Activated T-helper 1 cell treated with Interleukin-2 at 50 U/mL for 16 hours (primary cell): ENCODE measurements around the gene HOXA5.
A peak's percentile ranks its signal among the peaks of the same experiment; 100 is the strongest.

Experiments used
- DNase-seq: peaks from one replicate; pipeline ENCODE4 v3.0.0-alpha.2; 2020; ENCODE audit warnings: low read depth

Gene HOXA5

DNA sequence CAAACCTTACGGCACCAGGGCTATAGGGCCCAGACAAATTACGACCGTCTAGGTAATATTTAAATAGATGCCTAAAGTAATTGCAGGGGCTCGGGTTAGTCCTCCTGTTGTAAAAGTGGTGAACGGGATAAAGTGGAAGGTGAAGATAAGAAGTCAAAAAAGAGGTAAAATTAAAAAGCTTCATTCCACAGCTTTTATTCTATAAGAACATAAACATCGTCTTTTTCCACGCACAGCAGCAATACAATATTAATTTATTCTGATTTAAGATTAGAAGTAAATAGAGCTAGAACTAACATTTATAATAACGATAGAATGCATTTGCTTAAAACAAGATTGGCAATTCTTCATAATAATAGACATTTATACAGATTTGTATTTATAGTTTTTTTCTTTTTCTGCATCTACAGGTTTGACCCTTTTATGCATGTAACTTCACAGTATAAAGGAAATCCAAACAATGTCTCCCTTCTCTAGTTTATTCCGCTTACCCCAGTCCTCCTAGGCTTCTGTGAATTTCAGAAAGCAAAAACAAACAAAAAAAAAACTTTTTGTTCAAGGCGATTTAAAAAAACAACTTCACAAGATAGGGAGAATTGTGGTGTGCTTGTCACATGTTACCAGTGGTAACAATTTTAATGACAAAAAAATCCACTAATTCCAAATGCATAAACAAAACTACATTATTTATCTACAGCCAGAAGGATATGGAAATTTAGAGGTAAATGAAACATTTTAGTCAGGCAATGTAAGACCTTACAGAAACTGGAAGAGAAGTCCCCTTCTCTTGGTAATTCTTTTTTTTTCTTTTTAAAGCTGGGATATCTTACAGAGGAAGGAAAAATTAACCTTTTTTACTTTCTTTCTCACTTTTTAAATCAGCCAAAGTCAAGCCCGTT lies 27.2 kb upstream of the HOXA5 start:
- no peak for DNase-seq

DNA sequence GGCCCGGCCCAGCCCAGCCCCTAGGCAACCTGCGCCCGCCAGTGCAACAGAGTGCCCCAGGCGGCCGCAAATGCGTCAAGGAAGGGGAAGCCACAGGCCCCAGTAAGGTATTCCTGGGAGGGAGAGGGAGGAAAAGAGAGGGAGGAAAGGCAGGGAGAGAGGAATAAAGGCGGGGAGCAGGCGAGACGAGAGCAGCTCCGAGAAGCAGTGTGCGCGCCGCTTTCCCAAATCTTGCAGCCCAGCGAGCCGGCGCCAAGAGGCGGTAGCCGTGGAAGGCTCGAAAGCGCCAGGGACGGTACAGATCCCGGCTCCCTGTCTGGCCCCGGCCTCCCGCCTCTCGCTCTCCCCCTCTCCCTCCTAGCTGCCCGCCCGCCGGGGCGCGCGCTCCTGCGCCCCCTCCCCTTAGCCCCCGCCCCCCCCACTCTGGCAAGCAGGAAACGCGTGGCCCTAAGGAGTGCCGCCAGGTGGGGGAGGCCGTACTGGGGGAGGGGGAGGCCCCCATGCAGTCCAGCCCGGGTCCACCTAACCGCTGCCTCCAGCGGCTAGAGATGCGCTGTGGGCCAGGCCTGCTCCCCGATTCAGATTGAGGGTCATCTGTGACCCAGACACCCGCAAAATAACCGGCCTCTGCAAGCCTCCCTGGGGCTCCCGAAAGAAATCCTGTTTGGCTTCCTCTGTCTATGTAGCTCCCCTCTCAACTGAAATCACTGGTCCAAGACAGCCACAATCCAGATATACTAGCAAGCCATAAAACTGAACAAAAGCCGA lies 26.4 kb upstream of the HOXA5 start:
- DNase-seq = no peak

DNA sequence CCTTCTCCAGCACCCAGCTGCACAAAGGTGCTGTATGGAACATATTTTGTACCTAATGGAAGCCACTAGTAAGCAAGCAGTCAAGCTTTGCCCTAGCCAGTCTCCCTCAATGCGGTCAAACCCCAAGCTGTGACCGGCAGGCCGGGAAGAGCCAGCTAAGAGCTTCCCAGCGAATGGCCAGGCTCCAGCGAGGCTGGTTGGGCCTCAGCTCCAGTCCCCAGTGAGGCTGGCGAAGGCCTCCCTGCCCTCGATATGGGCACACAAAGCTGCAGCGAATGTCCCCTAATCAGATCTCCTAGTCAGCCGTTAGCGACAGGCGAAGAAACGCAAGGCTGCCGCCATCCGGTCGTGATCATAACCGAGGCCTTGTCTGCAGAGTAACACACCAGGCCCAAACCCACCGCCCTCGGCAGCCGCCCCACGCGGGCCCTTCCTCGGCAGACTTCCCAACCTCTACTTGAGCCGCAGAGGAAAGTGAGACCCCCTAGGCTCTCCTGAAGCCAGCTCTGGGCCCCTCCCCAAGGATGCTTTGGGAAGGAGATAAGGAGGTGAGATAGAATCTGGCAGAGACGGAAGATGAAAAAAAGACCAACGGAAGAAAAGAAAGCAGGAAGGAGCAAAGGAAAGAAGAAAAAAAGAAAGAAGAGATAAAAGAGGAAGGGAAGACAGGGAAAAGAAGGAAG lies 24.9 kb upstream of the HOXA5 start:
- no peak for DNase-seq

DNA sequence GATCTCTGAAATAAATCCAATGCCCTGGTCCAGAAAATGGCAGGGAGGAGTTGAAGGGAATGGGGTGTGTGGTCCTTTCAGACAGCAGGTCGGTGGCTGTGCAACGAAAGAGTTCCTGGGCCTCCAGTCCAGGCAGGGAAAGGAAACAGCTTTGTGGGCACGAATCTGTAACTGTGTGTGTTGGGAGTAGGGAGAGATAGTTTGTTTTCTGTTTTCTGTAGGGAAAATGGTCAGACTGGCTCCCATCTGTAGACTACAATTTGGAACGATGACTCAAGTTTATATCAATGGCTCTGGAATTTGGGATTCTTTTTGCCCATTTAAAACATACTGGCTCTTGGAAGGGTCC lies 24.4 kb upstream of the HOXA5 start:
- DNase-seq = no peak

DNA sequence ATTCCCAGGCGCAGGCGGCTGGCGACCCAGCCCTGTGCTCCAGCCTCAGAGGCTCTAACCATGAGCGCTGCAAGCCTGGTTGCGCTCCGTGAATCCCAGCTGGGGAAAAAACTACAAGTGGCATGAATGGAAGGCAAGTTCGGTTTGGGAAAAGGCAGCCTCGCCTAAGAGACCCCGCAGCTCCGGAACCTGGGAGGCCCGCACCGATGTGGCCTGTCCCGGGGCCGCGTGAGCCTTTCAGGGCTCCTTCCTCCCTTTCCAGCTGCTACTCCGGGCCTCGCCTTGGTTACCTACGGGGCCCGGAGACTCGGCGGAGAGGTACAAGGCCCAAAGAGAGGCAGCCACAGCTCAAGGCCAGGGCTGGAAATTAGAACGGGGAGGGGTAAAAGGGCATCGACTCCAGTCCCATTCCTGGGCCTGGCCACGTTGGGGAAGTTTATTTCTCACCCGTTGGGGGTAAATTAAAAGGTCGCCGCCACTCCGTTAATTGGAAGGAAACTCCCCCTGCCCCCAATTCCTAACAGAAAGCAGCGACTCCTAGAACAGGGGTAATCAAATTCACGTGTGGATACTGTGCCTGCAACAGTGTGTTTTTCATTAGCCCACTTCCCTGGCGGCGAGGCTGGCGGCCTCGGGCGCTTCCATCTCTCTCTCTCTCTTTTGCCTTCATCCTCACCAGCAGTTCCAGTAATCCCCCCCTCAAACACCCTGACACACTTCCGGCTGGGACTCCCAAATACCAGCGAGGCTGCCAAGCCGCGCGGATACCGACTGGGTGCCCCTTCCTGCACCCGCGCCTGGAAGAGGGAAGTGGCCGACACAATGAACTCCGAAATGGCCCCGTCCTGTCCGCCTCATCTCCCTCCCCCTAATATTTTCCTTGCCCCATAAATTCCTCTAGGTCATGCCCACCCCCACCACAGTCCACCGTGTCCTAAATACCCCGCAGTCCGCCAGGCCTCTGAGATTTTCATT lies 23.3 kb upstream of the HOXA5 start:
- DNase-seq = no peak

DNA sequence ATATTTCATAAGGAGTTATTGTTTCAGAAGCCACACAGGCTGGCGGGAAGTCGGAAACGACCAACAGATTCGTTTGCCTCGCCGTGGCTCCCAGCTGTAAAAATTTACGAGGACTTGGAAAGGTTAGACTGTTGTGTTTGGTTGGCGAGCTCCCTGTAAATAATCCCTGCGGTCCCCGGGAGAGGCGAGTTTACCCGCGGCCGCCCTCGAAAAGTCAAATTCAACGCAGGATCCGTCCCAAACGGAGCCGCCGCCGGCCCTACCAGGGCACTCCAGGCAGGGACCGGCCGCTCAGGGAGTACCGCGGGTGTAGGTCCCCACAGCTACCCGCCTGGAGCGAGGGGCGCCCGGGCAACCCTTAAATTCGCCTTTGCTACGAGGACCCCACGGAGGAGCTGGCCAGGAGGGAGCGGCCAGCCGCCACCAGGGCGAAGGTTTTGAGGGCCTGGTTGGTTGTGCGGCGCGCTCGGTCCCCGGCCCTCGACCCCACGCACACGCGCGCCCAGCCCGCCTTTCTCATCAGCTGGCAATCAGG lies 22.6 kb upstream of the HOXA5 start:
- DNase-seq = no peak

DNA sequence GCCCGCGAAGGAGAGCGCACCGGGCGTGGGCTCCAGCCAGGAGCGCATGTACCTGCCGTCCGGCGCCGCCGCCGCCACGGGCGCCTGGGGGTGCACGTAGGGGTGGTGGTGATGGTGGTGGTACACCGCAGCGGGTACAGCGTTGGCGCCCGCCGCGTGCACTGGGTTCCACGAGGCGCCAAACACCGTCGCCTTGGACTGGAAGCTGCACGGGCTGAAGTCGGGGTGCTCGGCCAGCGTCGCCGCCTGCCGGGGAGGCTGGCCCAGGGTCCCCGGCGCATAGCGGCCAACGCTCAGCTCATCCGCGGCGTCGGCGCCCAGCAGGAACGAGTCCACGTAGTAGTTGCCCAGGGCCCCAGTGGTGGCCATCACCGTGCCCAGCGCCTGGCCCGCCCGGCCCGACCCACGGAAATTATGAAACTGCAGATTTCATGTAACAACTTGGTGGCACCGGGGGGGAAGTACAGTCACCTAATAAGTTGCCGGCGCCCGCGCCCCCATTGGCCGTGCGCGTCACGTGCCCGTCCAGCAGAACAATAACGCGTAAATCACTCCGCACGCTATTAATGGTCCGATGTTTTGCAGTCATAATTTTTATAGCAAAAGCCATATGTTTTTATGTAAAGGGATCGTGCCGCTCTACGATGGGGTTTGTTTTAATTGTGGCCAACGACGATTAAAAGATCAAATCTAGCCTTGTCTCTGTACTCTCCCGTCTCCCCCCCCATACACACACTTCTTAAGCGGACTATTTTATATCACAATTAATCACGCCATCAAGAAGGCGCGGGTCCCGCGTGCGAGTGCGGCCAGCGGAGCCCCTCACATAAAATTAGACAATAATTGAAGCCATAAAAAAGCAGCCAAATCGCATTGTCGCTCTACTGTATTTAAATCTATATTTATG lies 21.9 kb upstream of the HOXA5 start, which contains the start of gene HOXA9:
TSS of gene HOXA9 (minus strand) at position 449 of the 907 bp plus-strand sequence. CDS start at position 369, 80 bp downstream.
- no peak for DNase-seq

DNA sequence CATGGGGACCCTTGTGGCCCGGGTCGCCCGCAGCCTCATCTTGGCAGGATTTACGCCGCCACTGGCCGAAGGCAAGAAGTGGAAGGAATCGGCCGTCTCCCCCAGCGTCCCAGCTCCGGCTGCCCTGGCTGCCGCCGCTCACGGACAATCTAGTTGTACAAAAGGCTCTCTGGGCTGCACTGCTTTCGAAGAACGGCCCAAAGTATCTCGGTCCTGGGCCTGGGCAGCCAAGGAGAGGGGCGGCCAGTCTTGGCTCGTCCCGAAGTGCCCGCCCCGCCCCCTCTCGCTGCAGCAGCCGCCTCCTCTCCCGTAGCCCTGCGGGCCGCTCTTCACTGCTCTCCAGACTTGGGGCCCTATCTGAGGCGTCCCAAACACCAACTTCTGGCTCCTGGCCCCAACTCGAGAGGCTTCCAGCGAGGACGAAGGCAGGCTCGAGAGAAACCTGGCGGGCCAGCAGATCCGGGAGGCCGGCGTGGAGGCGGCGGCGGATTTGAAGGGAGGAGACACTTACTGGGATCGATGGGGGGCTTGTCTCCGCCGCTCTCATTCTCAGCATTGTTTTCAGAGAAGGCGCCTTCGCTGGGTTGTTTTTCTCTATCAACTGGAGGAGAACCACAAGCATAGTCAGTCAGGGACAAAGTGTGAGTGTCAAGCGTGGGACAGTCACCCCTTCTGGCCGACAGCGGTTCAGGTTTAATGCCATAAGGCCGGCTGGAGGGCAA lies 21.0 kb upstream of the HOXA5 start:
- DNase-seq = no peak

DNA sequence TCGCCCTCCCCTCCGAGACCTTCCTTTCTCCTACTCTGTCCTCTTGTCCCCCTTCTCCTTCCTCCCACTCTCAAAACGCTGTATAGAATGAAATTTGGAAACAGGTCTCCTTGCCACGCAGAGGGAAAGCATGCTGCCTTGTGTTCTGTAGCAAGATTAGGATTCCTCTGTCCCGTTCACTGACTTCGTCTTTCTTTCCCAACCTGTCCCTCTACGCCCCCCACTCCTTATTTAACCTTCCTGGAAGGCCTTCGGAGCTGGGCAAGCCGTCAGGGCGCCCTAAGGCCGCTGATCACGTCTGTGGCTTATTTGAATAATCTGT lies 20.5 kb upstream of the HOXA5 start:
- DNase-seq = no peak

DNA sequence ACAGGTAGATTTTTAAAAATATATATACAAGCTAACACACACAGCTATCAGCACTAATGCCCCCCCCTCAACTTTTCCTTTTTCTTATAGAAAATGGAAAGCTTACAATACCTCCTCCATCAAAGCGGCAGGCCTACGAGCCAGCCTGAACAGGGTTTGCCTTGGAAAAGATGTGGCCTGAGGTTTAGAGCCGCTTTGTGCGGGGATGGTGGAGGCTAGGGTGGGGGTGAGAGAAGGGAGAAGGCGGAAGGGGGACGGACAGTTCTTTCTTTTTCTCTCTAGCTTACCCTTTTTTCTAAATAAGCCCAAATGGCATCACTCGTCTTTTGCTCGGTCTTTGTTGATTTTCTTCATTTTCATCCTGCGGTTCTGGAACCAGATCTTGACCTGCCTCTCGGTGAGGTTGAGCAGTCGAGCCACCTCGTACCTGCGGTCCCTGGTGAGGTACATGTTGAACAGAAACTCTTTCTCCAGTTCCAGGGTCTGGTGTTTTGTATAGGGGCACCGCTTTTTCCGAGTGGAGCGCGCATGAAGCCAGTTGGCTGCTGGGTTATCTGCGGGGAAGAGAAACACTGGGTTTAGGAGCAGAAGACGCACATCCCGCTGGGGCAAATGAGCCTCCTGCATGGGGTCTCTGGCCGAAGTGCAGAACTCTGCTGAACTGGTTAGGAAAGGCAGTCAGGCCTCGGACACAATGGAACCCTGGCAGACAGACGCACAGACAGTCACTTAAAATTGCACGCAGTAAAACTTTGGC lies 20.0 kb upstream of the HOXA5 start:
- no peak for DNase-seq

DNA sequence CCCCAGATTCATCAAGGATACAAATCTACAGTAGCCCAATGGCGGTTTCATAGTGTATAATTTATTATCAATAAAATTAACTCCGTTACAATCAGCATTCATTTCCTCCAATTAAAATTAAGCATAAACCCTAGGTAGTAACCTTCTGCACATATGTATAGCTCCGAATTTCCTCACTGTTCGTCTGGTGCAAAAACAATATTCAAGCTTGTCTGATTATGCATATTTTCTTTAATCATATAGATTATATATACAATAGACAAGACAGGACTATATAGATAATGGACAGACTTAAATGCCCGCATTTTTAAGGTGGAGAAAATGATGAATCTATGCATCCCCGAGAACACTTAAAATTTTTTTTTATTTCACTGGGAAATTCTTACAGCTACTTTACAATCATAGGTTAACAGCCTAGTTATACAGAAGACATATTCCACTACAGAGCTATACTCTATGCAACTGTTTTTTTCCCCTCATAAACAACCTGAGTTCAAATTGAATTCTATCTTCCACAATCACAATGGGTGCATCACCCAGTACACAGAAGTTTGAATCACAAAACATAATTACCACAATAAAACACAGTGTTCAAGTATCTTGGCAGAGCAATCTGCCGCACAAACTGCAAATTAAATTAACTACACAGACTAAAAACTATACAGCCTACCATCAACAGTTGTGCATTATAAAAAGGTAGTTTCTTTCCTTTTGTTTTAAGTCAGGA lies 19.2 kb upstream of the HOXA5 start:
- no peak for DNase-seq

DNA sequence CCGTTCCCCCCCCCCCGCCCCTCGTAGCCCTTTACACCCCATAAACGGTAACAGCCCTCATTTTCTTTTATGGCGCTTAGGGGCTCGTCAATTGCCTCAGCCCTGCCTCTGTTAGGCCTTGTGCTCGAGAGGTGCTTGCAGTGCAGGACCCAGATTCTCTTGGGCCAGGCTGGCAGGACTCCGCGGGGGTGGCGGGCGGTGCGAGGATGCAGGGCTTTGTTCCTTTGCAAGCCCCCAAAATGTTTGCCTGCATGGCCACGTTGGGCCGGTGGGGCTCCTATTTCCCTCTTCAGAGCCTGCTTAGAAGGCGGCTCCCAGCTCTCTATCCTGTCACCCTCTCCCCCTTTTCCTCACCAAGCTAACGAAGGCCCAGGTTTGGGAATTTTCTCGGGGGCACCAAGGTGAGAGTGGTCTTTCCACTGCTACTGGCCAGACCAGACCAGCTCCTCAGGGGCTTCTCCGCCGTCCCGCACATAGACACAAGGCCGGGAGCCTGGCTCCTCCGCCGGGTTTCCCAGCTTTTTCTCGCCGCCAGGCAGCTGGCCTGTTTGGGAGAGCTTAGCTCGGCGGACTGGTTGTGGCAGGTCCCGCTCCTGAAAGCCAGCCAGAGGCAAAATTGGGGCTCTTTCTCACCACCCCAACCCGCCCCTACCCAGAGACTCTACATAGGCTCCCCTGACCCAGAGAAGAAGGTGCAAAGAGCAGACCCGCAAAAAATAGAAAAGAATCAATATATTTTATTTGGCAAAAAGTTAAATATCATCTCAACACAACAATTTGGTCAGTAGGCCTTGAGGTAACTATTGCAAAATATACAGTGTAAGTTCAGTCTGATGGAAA lies 18.5 kb upstream of the HOXA5 start:
- DNase-seq = no peak

DNA sequence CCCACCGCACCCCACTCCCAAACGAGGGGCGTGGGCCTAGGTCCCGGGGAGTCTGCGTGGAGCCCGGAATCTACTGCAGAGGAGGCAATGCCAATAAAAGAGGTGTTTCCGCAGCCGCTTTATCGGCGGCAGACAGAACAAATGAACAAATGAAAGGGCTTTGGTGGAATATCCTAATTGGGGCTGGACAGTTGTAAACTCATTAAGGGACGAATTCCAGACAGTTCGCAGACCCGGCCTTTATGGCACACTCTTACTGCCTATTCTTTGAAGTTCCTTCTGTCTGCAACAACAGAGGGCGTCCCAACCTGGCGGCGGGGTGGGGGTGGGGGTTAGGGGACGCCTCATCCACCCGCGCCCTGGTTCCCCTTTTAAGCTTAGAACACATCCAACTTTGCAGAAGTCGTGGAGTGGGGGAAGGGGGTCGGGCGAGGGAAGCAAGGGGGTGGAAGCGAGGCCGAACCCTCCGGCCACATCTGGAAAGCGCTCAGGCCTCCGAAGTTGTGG lies 17.8 kb upstream of the HOXA5 start:
- DNase-seq = no peak

DNA sequence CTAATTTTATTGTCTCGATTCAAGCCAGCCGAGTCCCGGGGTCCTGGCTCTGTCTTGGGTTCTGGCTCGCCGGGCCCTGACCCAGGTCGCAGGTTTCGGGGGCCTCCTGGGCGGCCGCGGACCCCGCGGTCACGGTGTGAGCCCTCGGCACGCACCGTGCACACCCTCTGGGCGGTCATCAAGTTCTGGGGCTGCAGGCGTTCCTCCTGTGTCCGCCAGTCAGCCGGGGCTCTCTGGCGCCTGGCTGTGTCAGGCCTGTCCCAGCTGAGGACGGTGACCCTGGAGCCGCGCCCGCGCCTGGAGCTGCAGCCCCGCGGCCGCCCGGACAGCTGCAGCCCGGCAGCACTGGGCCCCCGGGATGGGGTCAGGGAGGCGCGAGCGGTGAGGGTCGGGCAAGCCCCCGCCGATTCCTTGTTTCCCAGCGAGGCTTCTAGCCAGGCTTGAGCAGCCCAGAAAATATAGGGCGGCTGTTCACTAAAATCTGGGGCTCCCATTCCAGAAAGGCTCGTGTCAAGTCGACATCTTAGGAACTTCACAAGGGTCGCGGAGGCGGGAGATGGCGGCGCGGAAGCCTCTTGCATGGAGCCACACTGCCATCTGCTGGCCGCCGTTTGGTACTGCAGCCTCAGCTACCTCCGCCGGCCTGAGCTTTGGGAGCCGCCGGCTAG lies 17.2 kb upstream of the HOXA5 start:
- peak; percentile 69 for DNase-seq

DNA sequence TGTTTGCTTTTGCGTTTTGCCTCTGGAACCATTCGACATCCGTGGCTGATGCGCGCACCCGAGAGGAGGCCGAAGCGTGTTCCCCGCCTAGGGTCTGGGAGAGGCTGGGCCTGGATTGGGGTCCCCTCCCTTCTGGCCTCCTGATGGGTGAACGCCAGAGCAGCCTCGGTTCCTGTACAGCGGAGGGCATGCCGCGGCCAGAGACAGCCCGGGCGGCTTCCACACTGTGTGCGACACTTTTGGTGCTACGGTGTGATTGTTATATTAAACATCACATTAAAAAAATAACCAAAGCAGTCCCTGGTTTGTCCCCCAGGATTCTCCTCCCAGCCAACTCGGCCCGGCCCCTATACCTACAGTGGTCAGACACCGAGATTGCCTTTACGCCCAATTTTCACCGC lies 16.7 kb upstream of the HOXA5 start:
- no peak for DNase-seq
